HepG2 (cell line): ENCODE data around the gene BICRAL. TPM values are rescaled to one million over a fixed set of nuclear protein-coding genes. Genes with fewer than 3 reads are reported as not detected.

ENCODE experiments used
- AFF4 ChIP-seq: sonication (generic); formaldehyde crosslinking; IDR thresholded peaks from 2 replicates; pipeline ENCODE4 v1.4.0; 2020; ENCODE audit warnings: missing genetic modification reagents
- AGO2 ChIP-seq: fragments of 200-400 bp; formaldehyde crosslinking; optimal IDR thresholded peaks from 2 replicates; pipeline ENCODE3; 2017; ENCODE audit warnings: mild to moderate bottlenecking, low read depth, low read length, moderate library complexity
- BCL3 ChIP-seq: sonication (generic); formaldehyde crosslinking; IDR thresholded peaks from 2 replicates; pipeline ENCODE4 v1.5.1; 2020; ENCODE audit warnings: mild to moderate bottlenecking, missing genetic modification reagents, moderate library complexity
- E2F2 ChIP-seq: sonication (generic); formaldehyde crosslinking; IDR thresholded peaks from 2 replicates; pipeline ENCODE4 v1.4.0; 2020; ENCODE audit warnings: missing genetic modification reagents, borderline replicate concordance
- GABPB1 ChIP-seq: IDR thresholded peaks from 2 replicates; pipeline ENCODE4 v1.6.1; 2016; ENCODE audit warnings: mild to moderate bottlenecking, missing genetic modification reagents, moderate library complexity, missing compliant biosample characterization
- GFI1 ChIP-seq: sonication (generic); formaldehyde crosslinking; IDR thresholded peaks from 2 replicates; pipeline ENCODE4 v1.5.0; 2020; ENCODE audit warnings: missing genetic modification reagents, mild to moderate bottlenecking, borderline replicate concordance
- HMG20B ChIP-seq: conservative IDR thresholded peaks from 2 replicates; pipeline ENCODE4 v1.6.1; 2016; ENCODE audit warnings: missing genetic modification reagents, missing compliant biosample characterization
- JARID2 ChIP-seq: sonication (generic); formaldehyde crosslinking; IDR thresholded peaks from 2 replicates; pipeline ENCODE4 v1.8.1; 2023; ENCODE audit warnings: missing genetic modification reagents, inconsistent platforms; ENCODE audit not compliant: insufficient replicate concordance
- MIER2 ChIP-seq: IDR thresholded peaks from 2 replicates; pipeline ENCODE4 v1.6.1; 2016; ENCODE audit warnings: missing biosample characterization, missing genetic modification reagents
- MYNN ChIP-seq: sonication (generic); formaldehyde crosslinking; IDR thresholded peaks from 2 replicates; pipeline ENCODE4 v1.4.0; 2020; ENCODE audit warnings: mild to moderate bottlenecking, low read depth, missing genetic modification reagents
- NR2F2 ChIP-seq: IDR thresholded peaks from 2 replicates; pipeline ENCODE4 v1.6.1; 2012; ENCODE audit warnings: low read depth, inconsistent platforms, borderline replicate concordance
- RBM39 ChIP-seq: fragments of 200-400 bp; formaldehyde crosslinking; IDR thresholded peaks from one replicate; pipeline ENCODE4 v1.6.1; 2018; ENCODE audit warnings: antibody characterized with exemption, mild to moderate bottlenecking, low read depth, low read length; ENCODE audit not compliant: poor library complexity, severe bottlenecking
- SP2 ChIP-seq: sonication (generic); formaldehyde crosslinking; IDR thresholded peaks from 2 replicates; pipeline ENCODE4 v1.5.1; 2020; ENCODE audit warnings: mild to moderate bottlenecking, missing genetic modification reagents
- TEAD2 ChIP-seq: sonication (generic); formaldehyde crosslinking; IDR thresholded peaks from 2 replicates; pipeline ENCODE4 v1.9.0; 2021; ENCODE audit warnings: missing genetic modification reagents
- ZEB1 ChIP-seq: IDR thresholded peaks from 2 replicates; pipeline ENCODE4 v1.6.1; 2012; ENCODE audit warnings: mild to moderate bottlenecking, low read depth, inconsistent platforms; ENCODE audit not compliant: insufficient replicate concordance
- ZFP90 ChIP-seq: sonication (generic); formaldehyde crosslinking; IDR thresholded peaks from 2 replicates; pipeline ENCODE4 v1.8.0; 2022; ENCODE audit warnings: missing genetic modification reagents, mild to moderate bottlenecking, inconsistent platforms, borderline replicate concordance
- ZNF446 ChIP-seq: sonication (generic); formaldehyde crosslinking; IDR thresholded peaks from 2 replicates; pipeline ENCODE4 v1.5.0; 2020; ENCODE audit warnings: mild to moderate bottlenecking, missing genetic modification reagents
- ZNF580 ChIP-seq: IDR thresholded peaks from 2 replicates; pipeline ENCODE4 v1.6.1; 2016; ENCODE audit warnings: low read depth, borderline replicate concordance
- ZSCAN12 ChIP-seq: sonication (generic); formaldehyde crosslinking; IDR thresholded peaks from 2 replicates; pipeline ENCODE4 v1.9.0; 2021; ENCODE audit warnings: mild to moderate bottlenecking, missing genetic modification reagents
- polyA plus RNA-seq, 8 experiments: library from polyadenylated mRNA; depleted of rRNA in 3 of 8; stranded (reverse) in 7 of 8; unstranded in 1 of 8; fragments of >200 nt; fragmentation: Illumina TruSeq in 4 of 8; extraction: Trizol in 4 of 8; gene quantifications; 2 replicates each; pipeline versions ENCODE4 v1.2.1 to v1.2.3, GENCODE V29; 2011 to 2016; ENCODE audit warnings: low read depth in 4 of 8, missing spikeins in 1 of 8, mixed read lengths in 1 of 8; ENCODE audit not compliant: insufficient read depth in 1 of 8
- total RNA-seq, 5 experiments: library from RNA; depleted of rRNA; stranded (reverse); fragments of >200 nt; fragmentation: Illumina TruSeq; extraction: Trizol; gene quantifications; 2 replicates each; pipeline ENCODE4 v1.2.3, GENCODE V29; 2016; ENCODE audit warnings: low read depth in 1 of 5

BICRAL gene
- total and polyA plus RNA-seq, 2 of the 13 experiments (the other 11 are each of a cell fraction or from before 2014, with no cell fraction given) = 5.0 to 13.5 TPM

- TF ChIP-seq JARID2 (CRISPR knock-in tag) (peak; percentile 91), MYNN (CRISPR knock-in tag) (peak; percentile 86; the same call in 1 of the 2 replicates), GFI1 (peak; percentile 58; the same call in 1 of the 2 replicates), BCL3 (CRISPR knock-in tag) (peak; percentile 82), E2F2 (0 out of 2 replicates have a peak, but pooled peaks have one; percentile 26), HMG20B (CRISPR knock-in tag) (no peak), TEAD2 (0 out of 2 replicates have a peak, but pooled peaks have one; percentile 68), ZNF580 (CRISPR knock-in tag) (peak; percentile 89; the same call in 1 of the 2 replicates), ZFP90 (CRISPR knock-in tag) (peak; percentile 92), AGO2 (peak; percentile 74), RBM39 (peak; percentile 22), SP2 (CRISPR knock-in tag) (peak; percentile 43; the same call in 1 of the 2 replicates), GABPB1 (CRISPR knock-in tag) (peak; percentile 76), ZEB1 (no peak), ZNF446 (CRISPR knock-in tag) (0 out of 2 replicates have a peak, but pooled peaks have one; percentile 5), AFF4 (CRISPR knock-in tag) (peak; percentile 54; the same call in 1 of the 2 replicates), NR2F2 (no peak; the same call in 1 of the 2 replicates), MIER2 (CRISPR knock-in tag) (0 out of 2 replicates have a peak, but pooled peaks have one; percentile 14), ZSCAN12 (CRISPR knock-in tag) (0 out of 2 replicates have a peak, but pooled peaks have one; percentile 77)
Observed at GRCh38 chr6:42745640-42746462, 36.0 kb upstream of the BICRAL start, which contains the start of gene TBCC (continued).
